HG03354 (cell line): ENCODE data around the gene MCM3.
A peak's percentile ranks its signal among the peaks of the same experiment; 100 is the strongest.

Experiments
- ATAC-seq: cut with Tn5 transposase; IDR thresholded peaks from one replicate; pipeline ENCODE4 v1.9.1; 2021; ENCODE audit warnings: mild to moderate bottlenecking; ENCODE audit not compliant: unreplicated experiment, poor library complexity, severe bottlenecking

MCM3 gene

DNA sequence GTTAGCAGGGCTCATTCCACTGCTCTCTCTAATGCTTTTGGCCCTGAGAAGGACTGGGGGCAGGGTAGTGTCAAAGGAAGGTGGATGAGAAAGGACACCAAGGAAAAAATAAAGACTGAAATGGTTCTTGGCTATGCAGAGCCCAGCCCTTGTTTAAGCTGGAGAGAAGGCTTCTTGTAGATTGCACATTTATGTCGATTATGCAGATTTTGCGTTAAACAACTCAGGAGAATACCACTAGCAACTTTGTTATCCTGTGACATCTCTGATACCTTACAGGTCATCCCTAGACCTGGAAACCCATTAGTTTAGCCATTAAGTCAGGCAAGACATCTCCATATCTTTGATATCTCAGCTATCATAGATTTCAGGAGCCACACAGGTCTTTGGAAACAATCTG is 29.1 kb downstream of the MCM3 start:
- ATAC-seq, result no peak

DNA sequence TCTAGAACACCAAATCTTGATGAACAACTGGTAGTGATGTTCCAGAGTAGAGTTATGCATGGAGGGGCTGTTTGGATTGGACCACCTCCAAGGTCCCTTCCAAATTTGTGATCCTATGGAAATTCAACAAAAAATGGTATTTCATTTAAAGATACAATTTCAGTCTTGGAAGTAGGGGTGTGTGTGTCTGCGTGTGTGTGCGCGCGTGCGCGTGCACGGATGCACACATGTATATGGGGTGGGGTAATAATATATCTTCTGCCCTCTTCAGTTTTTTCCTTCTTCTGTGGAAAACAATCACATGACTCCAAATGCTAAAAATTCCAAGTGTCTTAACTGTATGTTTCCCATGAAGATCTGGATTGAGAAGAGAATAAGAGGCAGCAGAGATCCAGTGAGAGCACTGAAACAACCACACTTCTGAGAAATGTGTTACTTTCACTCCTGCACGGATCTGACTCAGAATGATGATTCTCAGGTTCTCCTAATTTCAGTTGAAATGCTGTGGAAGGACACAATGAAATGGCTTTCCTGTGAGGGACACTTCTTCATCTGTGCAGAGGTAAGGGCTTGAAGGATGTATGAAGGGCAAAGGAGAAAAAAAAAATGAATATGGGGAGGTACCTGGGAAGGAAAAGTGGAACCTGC is 29.7 kb downstream of the MCM3 start:
- ATAC-seq, result no peak

DNA sequence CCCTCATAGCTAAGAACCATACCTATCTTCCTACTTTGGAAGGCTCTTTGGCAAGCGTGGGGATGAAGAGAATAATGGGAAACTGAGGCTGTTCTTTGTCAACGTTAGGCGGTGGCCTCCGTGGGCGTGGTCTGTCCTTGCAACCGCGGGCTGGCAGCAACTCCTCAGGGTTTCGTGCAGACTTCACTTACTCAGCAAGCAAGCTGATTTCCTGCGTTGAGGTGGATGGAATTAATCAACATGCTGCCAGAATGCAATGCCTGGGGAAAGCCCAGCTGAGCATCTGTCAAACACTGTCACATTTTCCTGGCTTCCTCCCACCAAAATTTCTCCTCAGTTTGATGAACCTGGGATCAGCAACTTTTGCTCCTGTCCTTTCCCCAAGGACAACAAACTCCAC is 31.0 kb downstream of the MCM3 start:
- ATAC-seq, result no peak

DNA sequence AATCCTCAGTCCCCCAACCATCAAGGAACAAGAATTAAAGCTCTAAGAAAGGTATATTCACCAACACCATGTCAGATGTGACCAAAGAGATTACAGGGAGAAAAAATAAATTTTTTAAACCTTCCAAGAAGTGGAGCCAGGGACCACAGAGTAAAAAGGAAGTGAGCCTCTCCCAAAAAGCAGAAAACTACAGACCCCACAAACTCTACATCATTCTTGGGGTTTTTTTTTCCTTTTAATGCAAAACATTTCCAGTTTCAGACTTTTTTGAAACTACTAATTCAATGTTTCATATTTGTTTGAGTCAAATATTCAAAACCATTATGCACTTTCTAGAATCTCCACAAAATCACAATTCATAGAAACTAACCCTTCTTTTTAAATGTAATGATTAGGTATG is 33.4 kb downstream of the MCM3 start:
- no peak for ATAC-seq

DNA sequence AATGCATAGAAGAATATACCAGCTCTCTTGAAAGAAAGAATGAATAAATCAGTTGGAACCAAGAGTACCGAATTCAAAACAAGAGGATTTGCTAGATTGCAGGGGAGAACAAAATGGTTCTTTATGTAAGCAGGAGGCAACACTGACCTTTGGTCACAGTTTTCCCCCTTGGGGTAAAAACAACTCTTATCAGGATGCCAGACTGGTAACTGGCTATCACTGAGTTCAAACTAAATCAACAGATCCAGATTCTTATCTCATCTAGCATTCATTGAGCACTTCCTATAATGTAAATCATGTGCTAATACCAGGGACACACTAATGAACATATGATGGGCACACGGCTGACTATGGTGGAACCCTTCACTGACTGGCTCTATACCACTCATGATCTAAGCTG is 35.5 kb downstream of the MCM3 start:
- ATAC-seq, result no peak

DNA sequence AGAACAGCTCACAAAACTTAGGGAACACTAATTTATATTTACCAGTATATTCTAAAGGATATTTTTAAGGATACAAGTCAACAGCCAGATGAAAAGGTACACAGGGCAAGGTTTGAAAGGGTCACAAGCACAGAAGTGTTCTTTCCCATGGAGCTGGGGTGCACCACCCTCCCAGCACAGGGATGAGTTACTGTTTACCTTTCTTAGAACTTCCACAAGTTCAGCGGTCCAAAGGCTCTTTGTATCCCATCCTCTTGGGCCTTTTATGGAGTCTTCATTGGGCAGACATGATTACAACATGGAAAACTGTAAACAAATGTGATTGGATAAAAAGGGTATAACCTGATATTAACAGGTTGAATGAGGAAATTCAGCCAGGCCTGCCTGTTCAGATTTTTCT is 39.1 kb downstream of the MCM3 start:
- no peak for ATAC-seq

DNA sequence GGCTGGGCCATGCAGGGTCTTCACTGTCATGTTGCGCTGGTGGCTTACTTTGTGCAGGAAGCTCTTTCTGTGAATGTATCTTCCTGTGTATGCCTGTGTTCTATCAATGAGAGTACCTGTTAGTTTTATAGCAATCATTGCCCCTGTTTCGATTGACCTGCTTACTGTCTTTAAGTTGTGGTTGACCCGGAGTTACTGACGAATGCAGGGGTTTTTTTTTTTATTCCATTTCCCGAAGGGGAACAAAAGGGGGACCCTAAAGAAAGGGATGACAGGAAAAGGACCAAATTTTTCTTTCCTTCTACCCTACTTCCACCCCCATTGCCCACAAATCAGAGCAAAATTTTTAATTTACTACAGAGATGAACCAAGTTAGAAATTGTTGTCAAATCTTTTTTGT is 40.1 kb downstream of the MCM3 start, which contains the start of gene IL17F:
Gene IL17F, minus strand, starts transcription at position 101 of the 400 bp plus-strand sequence. Its CDS starts 71 bp downstream, at position 30.
- no peak for ATAC-seq

DNA sequence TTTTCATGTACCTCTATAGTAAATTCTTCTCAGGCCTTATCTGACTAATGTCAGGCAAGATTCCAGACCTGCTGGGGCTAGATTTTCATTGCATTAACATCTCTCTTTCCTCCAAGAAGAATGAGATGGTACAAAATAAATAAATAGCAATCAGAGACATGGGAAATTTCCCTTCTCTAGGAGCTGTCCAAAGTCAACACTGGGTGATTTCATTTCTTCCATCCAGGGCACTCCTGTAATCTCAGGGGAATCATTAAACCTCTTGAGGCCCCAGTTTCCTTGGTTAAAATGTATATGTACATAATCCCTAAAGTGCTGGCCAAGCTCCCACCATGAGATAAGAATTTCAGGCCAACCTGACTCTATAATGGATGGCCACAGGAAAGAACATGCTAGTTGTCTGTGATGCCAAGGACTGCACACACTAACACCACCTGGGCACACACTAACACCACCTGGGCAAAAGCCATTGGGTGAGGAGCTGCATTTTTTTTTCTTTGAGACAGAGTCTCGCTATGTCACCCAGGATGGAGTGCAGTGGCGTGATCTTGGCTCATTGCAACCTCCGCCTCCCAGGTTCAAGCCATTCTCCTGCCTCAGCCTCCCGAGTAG is 41.2 kb downstream of the MCM3 start:
- no peak for ATAC-seq

DNA sequence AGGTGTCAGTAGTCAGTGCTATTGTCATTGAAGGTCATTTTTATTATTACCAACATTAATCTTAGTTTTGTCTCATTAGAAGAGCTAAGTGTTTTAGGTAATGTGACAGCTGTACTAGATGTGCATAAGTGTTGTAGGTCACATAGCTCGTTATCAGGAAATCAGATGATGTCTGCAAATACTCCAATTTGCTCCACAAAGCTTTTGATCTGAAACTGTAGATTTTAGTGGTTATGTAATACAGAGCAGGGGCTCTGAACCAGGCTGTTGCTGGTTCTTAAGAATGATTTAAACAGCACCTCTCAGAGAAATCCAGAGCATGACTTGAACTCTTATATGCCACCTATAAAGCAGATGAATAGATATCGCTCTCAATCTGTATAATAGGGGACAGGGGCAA is 42.7 kb downstream of the MCM3 start:
- no peak for ATAC-seq

DNA sequence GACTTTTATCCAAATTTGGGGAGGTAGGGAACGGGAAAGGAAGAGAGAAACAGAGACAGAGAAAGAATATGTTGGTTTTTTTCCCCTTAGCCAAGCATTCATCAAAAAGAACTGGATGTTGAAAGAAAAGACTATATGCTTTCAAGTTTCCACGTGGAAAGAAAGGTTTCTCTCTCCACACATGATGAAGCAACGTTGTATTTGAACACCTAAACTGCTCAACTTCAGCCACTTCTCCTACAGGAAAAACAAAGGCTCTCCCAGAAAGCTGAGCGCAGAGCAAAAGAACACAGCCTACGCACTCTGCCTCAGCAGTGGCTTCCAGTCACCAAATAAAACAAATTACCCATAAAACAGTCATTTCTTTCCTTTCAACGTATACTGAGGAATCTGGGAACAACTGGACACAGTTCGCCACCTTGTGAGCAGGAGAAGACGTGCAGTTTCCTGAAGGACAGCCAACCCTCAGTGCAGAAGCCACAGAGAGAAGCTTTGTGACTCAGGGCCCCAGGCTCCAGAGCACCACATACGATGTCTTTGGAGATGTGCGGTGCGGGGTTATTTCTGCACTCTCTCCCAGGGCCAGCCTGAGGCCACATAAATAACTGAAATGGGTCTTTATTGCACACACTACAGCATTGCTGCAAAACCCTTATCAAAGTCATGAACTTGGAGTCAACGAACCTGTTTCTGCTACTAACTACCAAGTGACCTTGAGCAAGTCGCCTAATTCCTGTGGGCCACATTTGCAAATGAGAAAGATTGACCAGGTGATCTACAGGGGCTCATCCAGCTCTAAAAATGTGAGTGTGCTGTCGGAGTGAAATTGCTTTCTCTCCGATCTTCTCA is 50.3 kb downstream of the MCM3 start:
- ATAC-seq, result peak; percentile 78

DNA sequence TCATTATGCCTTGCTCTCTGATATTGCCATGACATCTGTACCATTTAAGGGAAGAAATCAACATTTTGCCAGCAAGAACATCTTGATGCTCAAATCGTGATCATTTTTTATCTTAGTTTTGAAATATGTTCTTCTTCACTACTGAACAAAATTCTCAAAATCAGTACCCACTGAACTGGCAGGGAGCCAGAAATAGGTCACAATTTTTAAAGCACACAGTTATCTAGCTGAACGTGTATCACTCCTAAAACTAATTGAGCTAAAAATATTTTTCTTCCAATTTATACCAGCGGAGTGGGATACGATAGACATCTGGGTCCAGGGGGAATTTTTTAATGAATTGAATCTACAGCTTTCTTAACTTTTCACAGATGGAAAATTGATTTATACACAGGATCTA is 51.5 kb downstream of the MCM3 start:
- ATAC-seq, result no peak

DNA sequence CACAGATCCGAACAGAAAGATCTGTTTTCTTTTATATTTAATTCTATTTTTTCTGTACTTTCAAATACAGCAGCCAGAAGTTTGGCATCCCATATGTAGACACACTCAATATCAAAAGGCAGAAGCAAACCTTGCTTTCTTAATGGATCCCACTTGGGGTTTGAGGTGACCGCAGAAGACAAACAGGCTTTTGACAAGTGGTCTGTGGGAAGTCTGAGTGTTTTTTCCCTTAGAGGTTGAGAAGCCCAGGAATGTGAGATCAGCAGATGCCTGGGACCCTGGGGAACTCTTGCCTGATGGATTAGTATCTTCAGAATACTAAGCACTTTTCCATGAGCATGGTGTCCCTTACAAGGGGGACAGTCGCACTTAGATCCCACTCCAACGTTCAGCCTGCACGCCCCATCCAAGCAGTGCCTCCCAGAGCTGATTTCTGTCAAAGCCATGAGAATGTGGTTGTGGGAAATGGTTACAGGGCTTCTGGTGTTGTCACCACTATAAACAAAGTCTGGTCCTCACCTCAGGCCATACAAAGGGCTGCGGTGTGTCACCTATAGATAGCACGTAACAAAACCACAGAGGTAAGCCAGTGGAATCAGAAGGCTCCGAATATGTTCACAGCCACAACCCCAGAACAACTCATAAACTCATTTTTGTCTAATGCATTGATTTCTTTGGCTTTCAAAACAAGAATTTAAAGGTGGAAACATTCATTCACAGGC is 53.0 kb downstream of the MCM3 start:
- no peak for ATAC-seq

DNA sequence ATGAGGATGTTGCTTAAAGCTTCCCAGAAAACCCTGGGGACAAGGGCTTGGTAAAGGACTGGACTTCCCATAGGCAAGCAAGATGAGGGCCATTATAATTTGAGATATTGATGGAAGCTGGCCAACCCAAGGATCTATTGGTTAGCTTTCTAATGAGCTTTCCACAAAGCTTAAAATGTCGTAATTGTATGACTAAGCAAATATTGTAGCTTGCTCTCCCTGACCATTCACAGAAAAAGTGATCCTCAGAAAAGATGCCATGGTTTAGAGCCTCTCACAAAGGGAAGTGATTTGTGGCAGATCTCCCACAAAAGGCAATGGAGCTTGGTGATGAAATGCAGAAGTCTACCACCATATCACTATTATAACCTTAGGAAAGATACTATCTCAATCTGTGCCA is 53.9 kb downstream of the MCM3 start:
- no peak for ATAC-seq

DNA sequence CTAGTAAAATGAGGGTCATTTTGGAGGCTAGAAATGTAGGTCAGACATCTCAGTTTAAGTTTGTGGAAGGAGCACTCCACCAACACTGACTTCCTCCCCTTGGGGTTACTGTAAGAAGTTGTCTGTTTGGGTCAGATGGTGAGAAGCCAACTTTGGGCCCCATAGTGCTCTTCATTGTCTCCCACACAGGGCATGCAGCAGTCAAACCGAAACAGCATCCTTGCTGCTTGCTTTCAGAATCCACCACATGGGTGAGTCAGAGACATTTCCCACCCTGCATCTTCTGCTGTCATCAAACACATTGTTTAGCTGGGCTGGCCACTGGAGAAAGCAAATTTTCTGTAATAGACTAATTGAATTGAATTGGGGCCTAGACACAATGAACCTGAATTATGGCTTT is 57.0 kb downstream of the MCM3 start:
- ATAC-seq, result peak; percentile 100

DNA sequence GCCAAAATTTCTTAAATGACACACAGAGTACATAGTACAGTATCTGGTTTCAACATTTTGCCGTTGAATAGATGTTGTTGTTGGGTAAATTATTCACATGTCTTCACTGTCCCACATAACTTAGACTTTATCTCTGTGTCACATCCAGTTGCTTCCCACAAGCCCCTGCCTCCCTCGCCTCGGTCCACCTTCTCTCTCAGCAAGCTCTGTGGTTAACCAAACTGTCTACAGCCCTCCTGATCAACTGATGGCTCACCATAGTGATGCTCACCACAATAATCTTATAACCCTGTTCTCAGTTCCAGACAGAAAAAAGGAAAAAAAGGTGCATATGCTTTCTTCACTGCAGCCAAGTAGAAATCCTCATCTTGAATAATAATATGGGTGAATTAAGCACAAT is 63.2 kb downstream of the MCM3 start:
- peak; percentile 94 for ATAC-seq

DNA sequence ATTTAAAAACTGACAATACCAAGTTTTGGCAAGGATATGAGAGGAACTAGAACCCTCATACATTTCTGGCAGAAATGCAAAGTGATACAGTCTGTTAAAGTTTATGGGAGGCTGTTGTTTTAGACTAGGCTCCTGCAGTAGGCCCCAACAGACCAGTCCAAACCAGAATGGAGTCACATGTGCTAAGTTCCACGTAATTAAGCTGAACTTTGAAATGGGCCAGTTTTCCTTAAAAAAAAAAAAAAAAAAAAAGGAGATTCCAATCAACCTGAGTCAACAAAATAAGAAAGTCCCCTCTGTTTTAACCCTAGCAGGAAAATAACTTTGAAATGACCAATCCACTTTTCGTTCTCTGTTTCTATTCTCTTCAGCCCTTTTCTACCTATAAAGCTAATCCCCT is 66.8 kb downstream of the MCM3 start:
- ATAC-seq, result no peak

DNA sequence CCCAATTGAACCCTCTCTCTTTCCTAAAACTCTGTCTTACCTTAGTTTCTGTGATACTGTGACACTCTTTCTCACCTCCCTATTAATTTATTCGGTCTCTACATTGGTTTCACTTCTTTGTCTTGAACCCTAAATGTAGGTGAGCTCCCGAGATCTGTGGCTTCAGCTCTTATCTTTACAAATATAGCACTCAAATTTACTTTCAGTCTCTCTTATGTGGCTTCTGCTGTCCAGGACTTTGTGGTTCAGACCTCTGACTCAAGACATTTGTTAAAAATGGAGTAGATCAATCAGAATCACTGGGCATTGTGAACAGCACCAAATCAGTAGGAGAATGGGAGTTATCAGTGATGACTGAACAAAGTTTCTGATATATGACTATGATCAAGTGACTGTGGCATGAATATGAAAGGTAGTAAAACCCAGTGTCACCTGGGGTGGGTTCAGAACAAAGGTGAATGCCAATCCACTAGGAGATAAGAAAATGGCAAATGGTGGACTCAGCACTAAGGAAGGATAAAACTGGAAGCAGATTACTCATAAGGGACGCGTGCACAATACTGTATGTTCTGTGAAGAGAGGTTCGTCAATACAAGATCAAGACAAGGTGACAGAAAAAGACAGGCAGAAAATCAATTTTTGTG is 67.5 kb downstream of the MCM3 start:
- ATAC-seq, result no peak

DNA sequence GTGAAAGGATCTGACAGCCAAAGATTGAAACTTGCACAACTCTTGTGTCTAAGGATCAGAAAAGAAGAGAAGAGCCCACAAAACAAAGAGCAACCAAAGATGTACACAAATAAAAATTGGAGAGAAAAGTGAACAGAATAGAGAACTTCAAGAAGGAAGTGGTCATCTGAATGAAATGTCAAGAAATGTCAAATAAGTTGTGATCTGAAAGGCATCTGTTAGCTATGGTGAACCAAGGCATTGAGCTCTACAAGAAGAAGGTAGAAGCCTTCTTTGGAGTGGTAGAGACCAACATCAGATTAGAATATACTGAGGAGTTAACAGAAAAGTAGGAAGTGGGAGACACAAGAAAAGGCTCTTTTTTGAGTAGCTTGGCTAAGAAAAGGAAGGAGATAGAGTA is 68.8 kb downstream of the MCM3 start:
- no peak for ATAC-seq
